K562 (cell line): ENCODE results near the gene C3. TPM values are rescaled to one million over a fixed set of nuclear protein-coding genes. Genes with fewer than 3 reads are reported as not detected.
A peak's percentile ranks its signal among the peaks of the same experiment; 100 is the strongest.

Source experiments
- ARID2 ChIP-seq: fragments of 450-650 bp; IDR thresholded peaks from 2 replicates; pipeline ENCODE4 v1.6.1; 2017; ENCODE audit warnings: antibody characterized with exemption, mild to moderate bottlenecking
- BHLHE40 ChIP-seq: IDR thresholded peaks from 2 replicates; pipeline ENCODE4 v1.6.1; 2011; ENCODE audit warnings: low read length, improper control_type of control experiment
- CTBP1 ChIP-seq: fragments of 450-650 bp; IDR thresholded peaks from 2 replicates; pipeline ENCODE4 v1.6.1; 2016; ENCODE audit warnings: borderline replicate concordance
- ELK1 ChIP-seq: sonication (generic); formaldehyde crosslinking; IDR thresholded peaks from 2 replicates; pipeline ENCODE4 v1.8.1; 2022; ENCODE audit warnings: missing genetic modification reagents
- FIP1L1 ChIP-seq: fragments of 200-400 bp; formaldehyde crosslinking; IDR thresholded peaks from 2 replicates; pipeline ENCODE4 v1.6.1; 2018; ENCODE audit warnings: mild to moderate bottlenecking, low read depth, low read length; ENCODE audit not compliant: poor library complexity, severe bottlenecking
- HEY1 ChIP-seq: fragments of 250-450 bp; sonication (Bioruptor Pico); IDR thresholded peaks from 2 replicates; pipeline ENCODE4 v1.5.0; 2020; ENCODE audit warnings: mild to moderate bottlenecking, moderate library complexity, borderline replicate concordance
- HSF4 ChIP-seq: fragments of 250-450 bp; sonication (Bioruptor Pico); IDR thresholded peaks from 2 replicates; pipeline ENCODE4 v2.1.2; 2022; ENCODE audit warnings: mild to moderate bottlenecking, moderate library complexity, borderline replicate concordance
- KDM4B ChIP-seq, 2 experiments: fragments of 450-650 bp in 1 of 2; sonication (generic) in 1 of 2; IDR thresholded peaks; 2 replicates each; pipeline ENCODE4 v1.6.1; 2016 to 2017; ENCODE audit warnings: borderline replicate concordance in 2 of 2, antibody characterized with exemption in 1 of 2, low read depth in 1 of 2, mild to moderate bottlenecking in 1 of 2
- MCM3 ChIP-seq: fragments of 450-650 bp; IDR thresholded peaks from 2 replicates; pipeline ENCODE4 v1.6.1; 2016
- MCM5 ChIP-seq: fragments of 450-650 bp; IDR thresholded peaks from 2 replicates; pipeline ENCODE4 v1.6.1; 2016; ENCODE audit warnings: low read depth
- NCOA1 ChIP-seq: fragments of 450-650 bp; IDR thresholded peaks from 2 replicates; pipeline ENCODE4 v1.6.1; 2016; ENCODE audit warnings: low read depth
- NCOA6 ChIP-seq: fragments of 450-650 bp; IDR thresholded peaks from 2 replicates; pipeline ENCODE4 v1.6.1; 2017; ENCODE audit warnings: mild to moderate bottlenecking
- RERE ChIP-seq: sonication (generic); formaldehyde crosslinking; IDR thresholded peaks from 2 replicates; pipeline ENCODE4 v1.8.0; 2023; ENCODE audit warnings: missing genetic modification reagents, mild to moderate bottlenecking, borderline replicate concordance
- THAP7 ChIP-seq: fragments of 250-450 bp; sonication (Bioruptor Pico); IDR thresholded peaks from 2 replicates; pipeline ENCODE4 v1.5.0; 2021
- TOE1 ChIP-seq, 2 experiments: fragments of 450-650 bp in 1 of 2; sonication (generic) in 1 of 2; formaldehyde crosslinking in 1 of 2; IDR thresholded peaks; 2 replicates each; pipeline versions ENCODE4 v1.7.1 to v1.8.0; 2016 to 2022; ENCODE audit warnings: borderline replicate concordance in 2 of 2, mild to moderate bottlenecking in 2 of 2, antibody characterized with exemption in 1 of 2, inconsistent platforms in 1 of 2, low read depth in 1 of 2, missing genetic modification reagents in 1 of 2, moderate library complexity in 1 of 2
- ZBTB2 ChIP-seq: fragments of 450-650 bp; IDR thresholded peaks from 2 replicates; pipeline ENCODE4 v1.6.1; 2016; ENCODE audit warnings: antibody characterized with exemption
- ZNF436 ChIP-seq: fragments of 250-450, 450-650 bp; sonication (Bioruptor Pico); formaldehyde crosslinking; IDR thresholded peaks from 2 replicates; pipeline ENCODE4 v1.7.0; 2020; ENCODE audit warnings: mild to moderate bottlenecking
- ZNF695 ChIP-seq: fragments of 450-650 bp; formaldehyde crosslinking; IDR thresholded peaks from 2 replicates; pipeline ENCODE4 v1.4.0; 2020; ENCODE audit warnings: mild to moderate bottlenecking, moderate library complexity
- polyA plus RNA-seq, 8 experiments: library from polyadenylated mRNA; depleted of rRNA in 4 of 8; stranded (reverse) in 5 of 8; unstranded in 3 of 8; fragments of >200 nt; fragmentation: Nextera tagmentation in 2 of 8; fragmentation: Illumina TruSeq in 1 of 8; extraction: Ambion mirVana in 2 of 8; extraction: Trizol in 1 of 8; gene quantifications; 2 replicates each; pipeline versions ENCODE4 v1.2.1 to v1.2.3, GENCODE V29; 2011 to 2014; ENCODE audit warnings: inconsistent platforms in 1 of 8, missing spikeins in 1 of 8
- total RNA-seq, 7 experiments: library from RNA; depleted of rRNA in 6 of 7; stranded (reverse); fragments of >200 nt in 6 of 7; fragmentation: Illumina TruSeq in 2 of 7; extraction: Trizol in 2 of 7; gene quantifications; 2 replicates each; pipeline versions ENCODE4 v1.2.1 to v1.2.3, GENCODE V29; 2011 to 2021; ENCODE audit warnings: low replicate concordance in 1 of 7

C3 gene
- total and polyA plus RNA-seq, 9 of the 15 experiments (the other 6 are each of a cell fraction or from before 2014, with no cell fraction given), result 0.59 to 10.6 (median 2.2) TPM

DNA sequence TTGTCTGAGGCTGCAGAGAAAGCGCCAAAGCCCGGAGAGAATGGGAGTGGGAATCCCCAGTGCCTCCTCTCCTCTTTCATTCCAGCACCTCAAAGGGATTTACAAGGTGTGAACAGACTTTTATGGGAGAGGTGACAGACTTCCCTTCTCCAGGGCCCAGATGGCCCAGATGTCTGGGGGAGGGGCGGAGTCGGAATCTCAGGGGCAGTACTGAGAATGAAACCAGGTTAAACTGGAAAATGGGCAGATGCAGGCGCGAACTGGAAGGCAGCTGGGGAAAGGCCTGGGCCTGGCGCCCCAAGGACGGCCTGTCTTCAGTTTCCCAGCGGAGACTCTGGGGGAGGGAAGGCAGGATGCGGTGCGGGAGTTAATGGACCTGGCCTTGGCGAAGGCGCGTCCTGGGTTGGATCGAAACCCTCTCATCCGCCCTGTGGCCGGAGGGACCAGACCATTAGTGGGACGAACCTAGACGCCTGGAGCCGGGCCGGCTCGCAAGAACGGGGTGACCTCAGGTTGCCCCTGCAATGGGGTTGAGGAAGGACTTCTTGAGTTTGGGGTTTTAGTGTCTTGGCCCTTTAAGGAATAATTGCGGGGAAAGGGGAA is 18.4 kb upstream of the C3 start (continued):
- no peak for TF ChIP-seq ARID2
- TF ChIP-seq KDM4B (IDR thresholded peaks at IDR 0.05; ENCODE audit: borderline replicate concordance in 2 of 2, low read depth in 1 of 2), result no peak
- peak; percentile 69; the same call in 1 of the 2 replicates for TF ChIP-seq TOE1 (IDR thresholded peaks at IDR 0.05; ENCODE audit: borderline replicate concordance)
- TF ChIP-seq TOE1 (CRISPR knock-in tag; IDR thresholded peaks at IDR 0.05; ENCODE audit: borderline replicate concordance, low read depth), result no peak
- no peak for TF ChIP-seq ZBTB2
- no peak for TF ChIP-seq RERE (CRISPR knock-in tag)
- TF ChIP-seq MCM3, result no peak
- no peak for TF ChIP-seq FIP1L1
- TF ChIP-seq ELK1 (CRISPR knock-in tag), result no peak
- TF ChIP-seq MCM5, result no peak
- no peak for TF ChIP-seq NCOA6
- no peak for TF ChIP-seq ZNF436
- no peak for TF ChIP-seq THAP7 (CRISPR knock-in tag)
- no peak for TF ChIP-seq HEY1 (CRISPR knock-in tag)
- no peak for TF ChIP-seq HSF4 (CRISPR knock-in tag)
- TF ChIP-seq NCOA1, result no peak
- TF ChIP-seq BHLHE40, result no peak
- TF ChIP-seq CTBP1, result no peak
- no peak for TF ChIP-seq ZNF695 (CRISPR knock-in tag)
